Kidney epithelial cell (primary cell): Measurements from ENCODE around the gene DNAH12. TPM values are rescaled to one million over a fixed set of nuclear protein-coding genes. Genes with fewer than 3 reads are reported as not detected.

Source experiments
- DNase-seq: peaks from one replicate; pipeline ENCODE4 v3.0.0-alpha.2; 2010; ENCODE audit warnings: low read depth
- H3K27me3 ChIP-seq: 2 replicates; pipeline ENCODE4 v1.6.0; 2011; ENCODE audit warnings: low read length; ENCODE audit not compliant: control insufficient read depth, insufficient read depth
- H3K36me3 ChIP-seq: 2 replicates; pipeline ENCODE4 v1.5.1; 2011; ENCODE audit warnings: low read length; ENCODE audit not compliant: control insufficient read depth, insufficient read depth
- H3K4me3 ChIP-seq: 2 replicates; pipeline ENCODE4 v1.5.1; 2011; ENCODE audit warnings: low read depth, mild to moderate bottlenecking, control low read depth, low read length
- CTCF ChIP-seq: IDR thresholded peaks from 2 replicates; pipeline ENCODE4 v1.5.1; 2011; ENCODE audit warnings: mild to moderate bottlenecking, moderate library complexity, low read length, control low read depth, inconsistent platforms; ENCODE audit not compliant: insufficient read depth, poor library complexity, severe bottlenecking
- total RNA-seq: library from RNA; depleted of rRNA; stranded (reverse); fragments of >200 nt; gene quantifications from 2 replicates; pipeline ENCODE4 v1.2.3, GENCODE V29; 2015

DNAH12 gene
- total RNA-seq, 1 donor from 2014 or later: not detected

- DNase-seq: no peak
- H3K36me3 ChIP-seq: no peaks in the 10 kb centered on the region
- no peak for TF ChIP-seq CTCF
- no peaks in the 10 kb centered on the region for H3K27me3 ChIP-seq
- H3K4me3 ChIP-seq: no peak overlapping the region
Measured at GRCh38 chr3:57288403-57288802, 255.7 kb downstream of the DNAH12 start.

GRCh38 chr3:57287205-57287604, 256.9 kb downstream of the DNAH12 start:
- no peaks in the 10 kb centered on the region for H3K27me3 ChIP-seq
- no peak for TF ChIP-seq CTCF
- no peaks in the 10 kb centered on the region for H3K36me3 ChIP-seq
- no peak overlapping the region for H3K4me3 ChIP-seq
- no peak for DNase-seq

GRCh38 chr3:57283334-57283733, 260.8 kb downstream of the DNAH12 start:
- DNase-seq: no peak
- no peaks in the 10 kb centered on the region for H3K36me3 ChIP-seq
- no peak overlapping the region for H3K4me3 ChIP-seq
- no peak for TF ChIP-seq CTCF
- H3K27me3 ChIP-seq: no peaks in the 10 kb centered on the region

GRCh38 chr3:57281715-57282114, 262.4 kb downstream of the DNAH12 start:
- no peak for DNase-seq
- H3K4me3 ChIP-seq: no peak overlapping the region
- TF ChIP-seq CTCF: no peak
- no peaks in the 10 kb centered on the region for H3K27me3 ChIP-seq
- no peaks in the 10 kb centered on the region for H3K36me3 ChIP-seq

- Histone ChIP-seq H3K36me3 (no peaks in the 10 kb centered on the region), H3K4me3 (no peak overlapping the region), H3K27me3 (no peaks in the 10 kb centered on the region)
- no peak for DNase-seq
- no peak for TF ChIP-seq CTCF
Measured at GRCh38 chr3:57279685-57280084, 264.5 kb downstream of the DNAH12 start.

GRCh38 chr3:57278237-57278636, 265.9 kb downstream of the DNAH12 start:
- TF ChIP-seq CTCF: no peak
- Histone ChIP-seq H3K36me3 (no peaks in the 10 kb centered on the region), H3K4me3 (no peak overlapping the region), H3K27me3 (no peaks in the 10 kb centered on the region)
- no peak for DNase-seq
